Upper lobe of left lung (tissue), 6 donors: ENCODE results near the gene DUSP9. TPM values are rescaled to one million over a fixed set of nuclear protein-coding genes. Genes with fewer than 3 reads are reported as not detected.
A peak's percentile ranks its signal among the peaks of the same experiment; 100 is the strongest.
"Not testable (repeated sequence)": the region's sequence is repeated elsewhere in the genome, so short reads cannot be mapped to it uniquely, and the experiment has no call there.

ENCODE experiments used
- ATAC-seq, 2 donors: fragments of 200-7000 bp; cut with Tn5 transposase; one replicate each; pipeline ENCODE4 v1.9.1; 2022; ENCODE audit warnings: mild to moderate bottlenecking in 2 of 2, moderate library complexity in 2 of 2; ENCODE audit not compliant: low FRiP score in 2 of 2
- DNase-seq, 2 donors: peaks; one replicate each; pipeline ENCODE4 v3.0.0-alpha.2; 2019 to 2020
- H3K27ac ChIP-seq, 4 donors: fragments of 200-600 bp; sonication (generic); one replicate each; pipeline ENCODE4 v1.5.1; 2016 to 2019
- H3K27me3 ChIP-seq, 4 donors: fragments of 200-600 bp; sonication (generic); one replicate each; pipeline ENCODE4 v1.5.1; 2017 to 2019
- H3K36me3 ChIP-seq, 4 donors: fragments of 200-600 bp; sonication (generic); one replicate each; pipeline ENCODE4 v1.5.1; 2016 to 2019
- H3K4me1 ChIP-seq, 4 donors: fragments of 200-600 bp; sonication (generic); one replicate each; pipeline ENCODE4 v1.5.1; 2018 to 2019
- H3K4me3 ChIP-seq, 4 donors: fragments of 200-600 bp; sonication (generic); one replicate each; pipeline ENCODE4 v1.5.1; 2017 to 2019; ENCODE audit warnings: mild to moderate bottlenecking in 2 of 4, moderate library complexity in 1 of 4
- H3K9me3 ChIP-seq, 4 donors: fragments of 200-600 bp; sonication (generic); one replicate each; pipeline ENCODE4 v1.5.1; 2018 to 2019
- EP300 ChIP-seq, 4 donors: sonication (generic); formaldehyde crosslinking; IDR thresholded peaks; one replicate each; pipeline ENCODE4 v1.5.1; 2017; ENCODE audit warnings: antibody characterized with exemption in 4 of 4, control low read depth in 2 of 4
- POLR2A ChIP-seq, 4 donors: fragments of 450-650 bp; IDR thresholded peaks; one replicate each; pipeline ENCODE4 v1.5.1; 2016 to 2017; ENCODE audit warnings: antibody characterized with exemption in 4 of 4, mild to moderate bottlenecking in 2 of 4
- POLR2AphosphoS5 ChIP-seq, 2 donors: sonication (generic); formaldehyde crosslinking; IDR thresholded peaks; one replicate each; pipeline ENCODE4 v1.5.1; 2017; ENCODE audit warnings: antibody characterized with exemption in 2 of 2
- WGBS, 2 donors: methylation state at CpG; one replicate each; pipeline ENCODE4 v1.1.5; 2017 to 2018; 5-methylcytosine and 5-hydroxymethylcytosine counted together
- total RNA-seq, 6 donors: library from RNA; depleted of rRNA in 4 of 6; stranded (reverse); fragments of >200 nt in 4 of 6; gene quantifications; one replicate each; pipeline versions ENCODE4 v1.1.0 to v1.2.1, GENCODE V29; 2016 to 2021
- TF ChIP-seq, protein P1 (sequence below), 6 experiments: fragments of 450-650 bp in 4 of 6; fragments of 200-600 bp in 2 of 6; sonication (generic) in 2 of 6; IDR thresholded peaks; one replicate each; pipeline ENCODE4 v1.5.1; 2016 to 2019; ENCODE audit warnings: antibody characterized with exemption in 6 of 6
- donor health status: DM: no; HTN: no; CAD: no; lungs with moderate emphysema.
- donor health status: DM: no; HTN: yes; CAD: no; lungs with severe emphysema.

DUSP9 gene
- total RNA-seq, 6 donors from 2014 or later: 0.14 to 0.44 (median 0.27) TPM; not detected in 3

GRCh38 chrX:153672531-153673427 lies 25.8 kb downstream of the DUSP9 start:
- peak in 1 of 2 donors; percentile 51 for DNase-seq
- Histone ChIP-seq H3K4me1 (peaks cover 0 to 6% (median 0%) of the 10 kb centered on the region in 4 donors), H3K9me3 (no peaks in the 10 kb centered on the region), H3K4me3 (no peak overlapping the region), H3K36me3 (no peaks in the 10 kb centered on the region), H3K27ac (no peak overlapping the region), H3K27me3 (peaks cover 0 to 15% (median 0%) of the 10 kb centered on the region in 4 donors)
- no peak for ATAC-seq
- WGBS, 2 donors: 53 to 73% methylated on average over 21 to 32 of the region's 53 CpGs
- no peak for TF ChIP-seq POLR2AphosphoS5 (IDR thresholded peaks at IDR 0.05)
- TF ChIP-seq, protein P1, sequence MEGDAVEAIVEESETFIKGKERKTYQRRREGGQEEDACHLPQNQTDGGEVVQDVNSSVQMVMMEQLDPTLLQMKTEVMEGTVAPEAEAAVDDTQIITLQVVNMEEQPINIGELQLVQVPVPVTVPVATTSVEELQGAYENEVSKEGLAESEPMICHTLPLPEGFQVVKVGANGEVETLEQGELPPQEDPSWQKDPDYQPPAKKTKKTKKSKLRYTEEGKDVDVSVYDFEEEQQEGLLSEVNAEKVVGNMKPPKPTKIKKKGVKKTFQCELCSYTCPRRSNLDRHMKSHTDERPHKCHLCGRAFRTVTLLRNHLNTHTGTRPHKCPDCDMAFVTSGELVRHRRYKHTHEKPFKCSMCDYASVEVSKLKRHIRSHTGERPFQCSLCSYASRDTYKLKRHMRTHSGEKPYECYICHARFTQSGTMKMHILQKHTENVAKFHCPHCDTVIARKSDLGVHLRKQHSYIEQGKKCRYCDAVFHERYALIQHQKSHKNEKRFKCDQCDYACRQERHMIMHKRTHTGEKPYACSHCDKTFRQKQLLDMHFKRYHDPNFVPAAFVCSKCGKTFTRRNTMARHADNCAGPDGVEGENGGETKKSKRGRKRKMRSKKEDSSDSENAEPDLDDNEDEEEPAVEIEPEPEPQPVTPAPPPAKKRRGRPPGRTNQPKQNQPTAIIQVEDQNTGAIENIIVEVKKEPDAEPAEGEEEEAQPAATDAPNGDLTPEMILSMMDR (IDR thresholded peaks at IDR 0.05): no peak
- TF ChIP-seq POLR2A (IDR thresholded peaks at IDR 0.05): no peak
- no peak for TF ChIP-seq EP300 (IDR thresholded peaks at IDR 0.05)

DNA sequence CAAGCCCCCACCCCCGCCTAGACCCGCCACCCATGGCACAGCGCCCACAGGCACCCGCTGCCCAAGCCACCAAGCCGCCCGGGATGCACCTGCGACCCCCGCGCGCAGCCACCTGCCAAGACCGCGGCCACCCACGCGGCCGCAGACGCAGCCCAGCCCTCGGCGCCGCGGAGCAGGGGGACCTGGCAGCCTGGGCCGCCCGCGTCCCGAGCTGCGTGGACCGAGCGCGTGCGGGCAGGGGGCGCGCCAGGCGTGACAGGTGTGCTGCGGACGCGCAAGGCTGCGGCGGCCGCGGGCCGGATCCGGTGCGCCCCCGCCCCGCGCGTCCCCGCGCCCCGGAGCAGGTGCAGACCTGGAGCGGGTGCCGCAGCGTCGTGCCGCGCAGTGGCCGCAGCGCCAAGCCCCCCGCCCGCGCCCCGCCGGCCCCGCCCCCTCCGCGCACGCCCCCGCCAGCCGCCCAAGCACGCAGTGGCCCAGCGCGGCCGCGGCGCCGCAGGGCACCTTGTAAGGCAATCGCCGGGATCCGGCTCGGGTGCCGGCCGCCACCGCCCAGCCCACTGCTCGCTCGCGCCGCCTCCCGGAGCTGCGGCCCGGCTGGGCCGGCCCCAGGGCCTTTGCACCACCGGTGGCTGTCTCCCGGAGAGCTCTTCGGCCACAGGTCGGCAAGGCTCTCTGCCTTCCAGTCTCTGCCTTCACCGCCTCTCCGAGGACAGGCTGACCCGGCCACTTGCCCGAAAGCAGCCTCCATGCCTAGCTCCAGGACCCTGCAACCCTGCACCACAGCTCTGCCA lies 26.6 kb downstream of the DUSP9 start, which contains the start of gene PNCK:
Gene PNCK, minus strand, starts transcription at position 386 of the 791 bp plus-strand sequence. CDS start 737 bp downstream, outside the sequence.
- H3K27me3 ChIP-seq: peaks cover 0 to 15% (median 0%) of the 10 kb centered on the region in 4 donors
- WGBS, 2 donors: 40% methylated on average over 1 to 43 of the region's 98 CpGs

DNA sequence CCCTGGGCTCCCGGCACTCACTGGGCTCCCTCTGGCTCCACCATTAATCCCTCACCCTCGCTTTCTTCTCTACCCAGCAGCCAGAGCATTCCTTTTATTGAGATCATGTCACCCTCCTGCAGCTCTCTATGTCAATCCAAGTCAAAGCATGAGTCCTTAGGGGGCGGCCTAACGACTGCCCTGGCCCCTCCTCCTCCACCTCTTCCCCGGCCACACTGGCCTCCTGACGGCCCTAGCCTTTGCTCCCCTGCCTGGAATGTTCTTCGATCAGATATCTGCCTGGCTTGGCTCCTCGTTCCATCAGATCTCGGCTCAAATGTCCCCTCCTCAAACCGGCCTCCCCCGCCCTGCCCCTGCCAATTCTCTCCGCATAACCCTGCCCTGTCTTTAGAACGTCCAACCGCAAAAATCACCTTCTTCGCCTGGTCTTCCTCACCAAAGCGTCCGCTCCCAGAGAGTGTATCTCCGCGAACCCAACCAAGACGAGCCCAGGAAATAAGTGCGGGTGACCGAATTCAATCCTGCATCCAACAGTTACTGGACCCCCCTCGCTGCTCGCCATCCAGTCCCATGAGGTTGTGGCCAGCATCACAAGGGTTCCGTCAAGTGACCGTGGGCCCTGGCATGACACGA lies 27.3 kb downstream of the DUSP9 start:
- H3K9me3 ChIP-seq: no peaks in the 10 kb centered on the region
- 53 to 75% methylated on average over 19 to 27 of the region's 27 CpGs for WGBS, 2 donors

More for the DNA sequence above, 26.6 kb downstream of the DUSP9 start, which contains the start of gene PNCK:
- Histone ChIP-seq H3K36me3 (no peaks in the 10 kb centered on the region), H3K4me1 (peaks cover 0 to 6% (median 0%) of the 10 kb centered on the region in 4 donors), H3K9me3 (no peaks in the 10 kb centered on the region), H3K27ac (no peak within 1 kb of the TSS), H3K4me3 (no peak within 1 kb of the TSS)
- ATAC-seq (no peak), DNase-seq (peak in 1 of 2 donors; percentile 49)
- TF ChIP-seq POLR2A (IDR thresholded peaks at IDR 0.05): no peak
- TF ChIP-seq POLR2AphosphoS5 (IDR thresholded peaks at IDR 0.05): no peak
- TF ChIP-seq, protein P1 (IDR thresholded peaks at IDR 0.05): no peak
- no peak for TF ChIP-seq EP300 (IDR thresholded peaks at IDR 0.05)

DNA sequence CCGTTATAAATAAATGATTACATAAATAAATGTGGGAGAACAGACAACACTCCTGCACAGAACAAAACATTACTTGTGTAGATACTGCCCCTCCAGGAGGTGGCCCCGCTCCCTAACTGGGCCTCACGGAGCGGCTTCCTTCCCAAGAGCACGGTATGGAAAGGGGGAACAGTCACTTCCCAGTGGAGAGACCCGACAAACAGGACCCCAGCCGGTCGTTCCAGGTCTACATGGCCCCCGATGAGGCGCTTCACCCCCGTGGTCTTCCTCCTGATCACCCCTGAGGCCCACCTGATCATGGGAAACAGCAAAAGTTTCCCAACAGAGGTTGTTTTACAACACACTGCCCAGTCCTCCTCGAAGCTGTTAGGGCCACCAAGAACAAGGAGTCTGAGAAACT lies 34.2 kb downstream of the DUSP9 start:
- Histone ChIP-seq H3K4me1 (no peaks in the 10 kb centered on the region), H3K9me3 (peaks cover 0 to 9% (median 0%) of the 10 kb centered on the region in 4 donors), H3K4me3 (no peak overlapping the region), H3K27ac (no peak overlapping the region), H3K27me3 (no peaks in the 10 kb centered on the region), H3K36me3 (no peaks in the 10 kb centered on the region)
- TF ChIP-seq EP300 (IDR thresholded peaks at IDR 0.05) (no peak), POLR2AphosphoS5 (IDR thresholded peaks at IDR 0.05) (no peak), POLR2A (IDR thresholded peaks at IDR 0.05) (no peak)
- TF ChIP-seq, protein P1 (IDR thresholded peaks at IDR 0.05): no peak
- WGBS, 2 donors: 72 to 81% methylated on average over 7 to 12 of the region's 12 CpGs
- ATAC-seq (no peak), DNase-seq (no peak)

More for the DNA sequence above, 27.3 kb downstream of the DUSP9 start:
- Histone ChIP-seq H3K4me3 (no peak overlapping the region), H3K36me3 (no peaks in the 10 kb centered on the region), H3K27me3 (peaks cover 0 to 15% (median 0%) of the 10 kb centered on the region in 4 donors), H3K4me1 (peaks cover 0 to 6% (median 0%) of the 10 kb centered on the region in 4 donors), H3K27ac (no peak overlapping the region)
- TF ChIP-seq, protein P1 (IDR thresholded peaks at IDR 0.05): no peak
- no peak for TF ChIP-seq POLR2AphosphoS5 (IDR thresholded peaks at IDR 0.05)
- TF ChIP-seq EP300 (IDR thresholded peaks at IDR 0.05): no peak
- no peak for TF ChIP-seq POLR2A (IDR thresholded peaks at IDR 0.05)
- no peak for ATAC-seq
- DNase-seq: no peak

DNA sequence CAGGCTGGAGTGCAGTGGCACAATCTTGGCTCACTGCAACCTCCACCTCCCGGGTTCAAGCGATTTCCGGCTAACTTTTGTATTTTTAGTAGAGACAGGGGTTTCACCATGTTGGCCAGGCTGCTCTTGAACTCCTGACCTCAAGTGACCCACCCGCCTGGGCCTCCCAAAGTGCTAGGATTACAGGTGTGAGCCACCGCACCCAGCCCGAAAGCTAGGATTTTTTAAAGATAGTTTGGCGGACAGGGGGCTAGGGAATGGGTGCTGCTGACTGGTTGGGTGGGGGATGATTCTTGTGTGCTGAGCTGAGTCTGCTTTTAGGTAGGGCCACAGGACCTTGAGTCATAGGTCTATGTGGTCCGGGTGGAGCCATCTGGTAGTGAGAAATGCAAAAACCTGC lies 36.5 kb downstream of the DUSP9 start:
- 93 to 96% methylated on average over 5 to 8 of the region's 8 CpGs for WGBS, 2 donors

More for the DNA sequence above, 36.5 kb downstream of the DUSP9 start:
- H3K36me3 ChIP-seq, H3K9me3 ChIP-seq, ATAC-seq, H3K4me1 ChIP-seq, DNase-seq, H3K27ac ChIP-seq, H3K4me3 ChIP-seq, H3K27me3 ChIP-seq: not testable (repeated sequence)
